G401.6 (cell line): ENCODE results near the gene TRPM3.

Experiments used
- FAIRE-seq: peaks from 2 replicates; lab custom pipeline; 2012; peaks lifted over from hg19 to GRCh38; lab: Jason Lieb, UNC

Gene TRPM3

GRCh38 chr9:71097671-71098070 lies 23.8 kb downstream of the TRPM3 start:
- FAIRE-seq: no peak

GRCh38 chr9:71096421-71097108 lies 24.9 kb downstream of the TRPM3 start:
- FAIRE-seq: no peak

GRCh38 chr9:71094708-71095251 lies 26.6 kb downstream of the TRPM3 start:
- FAIRE-seq: no peak

- no peak for FAIRE-seq
Observed at GRCh38 chr9:71090896-71091295, 30.5 kb downstream of the TRPM3 start.

- no peak for FAIRE-seq
Observed at GRCh38 chr9:71079451-71079850, 42.0 kb downstream of the TRPM3 start.

GRCh38 chr9:71076096-71076495 lies 45.3 kb downstream of the TRPM3 start:
- FAIRE-seq: no peak

GRCh38 chr9:71073494-71073893 lies 47.9 kb downstream of the TRPM3 start:
- no peak for FAIRE-seq

GRCh38 chr9:71072587-71072986 lies 48.8 kb downstream of the TRPM3 start:
- no peak for FAIRE-seq

GRCh38 chr9:71071633-71072032 lies 49.8 kb downstream of the TRPM3 start:
- FAIRE-seq: no peak

- no peak for FAIRE-seq
Observed at GRCh38 chr9:71058660-71059059, 62.8 kb downstream of the TRPM3 start.

- FAIRE-seq: no peak
Observed at GRCh38 chr9:71052287-71052686, 69.1 kb downstream of the TRPM3 start.

- no peak for FAIRE-seq
Observed at GRCh38 chr9:71048280-71048679, 73.1 kb downstream of the TRPM3 start.

GRCh38 chr9:71042448-71042990 lies 78.9 kb downstream of the TRPM3 start:
- FAIRE-seq: no peak

- no peak for FAIRE-seq
Observed at GRCh38 chr9:71037521-71037920, 83.9 kb downstream of the TRPM3 start.

- FAIRE-seq: no peak
Observed at GRCh38 chr9:71036501-71036900, 84.9 kb downstream of the TRPM3 start.

GRCh38 chr9:71032779-71033178 lies 88.6 kb downstream of the TRPM3 start:
- FAIRE-seq: no peak

GRCh38 chr9:71025728-71026127 lies 95.7 kb downstream of the TRPM3 start:
- FAIRE-seq: no peak

GRCh38 chr9:71025201-71025600 lies 96.2 kb downstream of the TRPM3 start:
- FAIRE-seq: no peak

GRCh38 chr9:71010258-71010657 lies 111.2 kb downstream of the TRPM3 start:
- FAIRE-seq: no peak

- FAIRE-seq: no peak
Observed at GRCh38 chr9:71005456-71005855, 116.0 kb downstream of the TRPM3 start.

- FAIRE-seq: no peak
Observed at GRCh38 chr9:71004196-71004595, 117.2 kb downstream of the TRPM3 start.

GRCh38 chr9:71003346-71003745 lies 118.1 kb downstream of the TRPM3 start:
- no peak for FAIRE-seq

- FAIRE-seq: no peak
Observed at GRCh38 chr9:71001780-71002386, 119.5 kb downstream of the TRPM3 start.

GRCh38 chr9:70998962-70999361 lies 122.5 kb downstream of the TRPM3 start:
- FAIRE-seq: no peak
